Measurements from ENCODE around the gene ITSN2. TPM values are rescaled to one million over a fixed set of nuclear protein-coding genes. Genes with fewer than 3 reads are reported as not detected.

Gene ITSN2
- polyA plus RNA-seq, 3 donors, result 26.0 to 91.1 (median 40.4) TPM

- H3K27ac ChIP-seq (ENCODE audit: low read depth in 1 of 2, low read length in 2 of 2), result no peak overlapping the region
- no peaks in the 10 kb centered on the region for H3K4me1 ChIP-seq (ENCODE audit: control insufficient read depth in 1 of 2, insufficient read depth in 2 of 2, low read length in 2 of 2)
- H3K4me3 Mint-ChIP-seq, result no peak overlapping the region
- H3K79me2 ChIP-seq (ENCODE audit: insufficient read depth, low read length), result no peaks in the 10 kb centered on the region
- no peak for DNase-seq
- H3K9me3 ChIP-seq (replicated peaks in 1 of 2; ENCODE audit: control insufficient read depth in 1 of 2, insufficient read depth in 1 of 2, low read length in 2 of 2), result no peaks in the 10 kb centered on the region
- H2AFZ ChIP-seq (ENCODE audit: insufficient read depth, low read depth, low read length, poor library complexity, severe bottlenecking), result no peak overlapping the region
- TF ChIP-seq CTCF (IDR thresholded peaks at IDR 0.05), result no peak
- intact Hi-C loops (cut with micrococcal nuclease), result no loop called here
- no peaks in the 10 kb centered on the region for H3K27me3 ChIP-seq (ENCODE audit: control insufficient read depth in 2 of 2, insufficient read depth in 2 of 2, low read length in 2 of 2)
- no peaks in the 10 kb centered on the region for H3K36me3 ChIP-seq (replicated peaks in 1 of 2; ENCODE audit: control insufficient read depth in 1 of 2, insufficient read depth in 2 of 2, low read length in 2 of 2)
- no peak overlapping the region for H3K4me2 ChIP-seq (replicated peaks; ENCODE audit: extremely low read depth, low read length, poor library complexity, severe bottlenecking)
- peaks cover 0 to 9% (median 2%) of the 10 kb centered on the region in 3 donors for H3K27me3 Mint-ChIP-seq (ENCODE audit: low read depth in 3 of 3)
- no peaks in the 10 kb centered on the region for H4K20me1 ChIP-seq (ENCODE audit: insufficient read depth, low read length)
- no peak overlapping the region for H3K27ac Mint-ChIP-seq
- WGBS (ENCODE audit: insufficient coverage), result 80% methylated on average over 1 of the region's 4 CpGs
- H3K4me1 Mint-ChIP-seq, result no peaks in the 10 kb centered on the region
- no peak overlapping the region for H3K9ac ChIP-seq (ENCODE audit: insufficient read depth, low read length, poor library complexity, severe bottlenecking)
- no peaks in the 10 kb centered on the region for H3K36me3 Mint-ChIP-seq
- H3K9me3 Mint-ChIP-seq, result no peaks in the 10 kb centered on the region
- no peak overlapping the region for H3K4me3 ChIP-seq (replicated peaks in 1 of 3; ENCODE audit: low read depth in 2 of 3, low read length in 3 of 3)
Observed at GRCh38 chr2:24394998-24395397, 34.7 kb upstream of the ITSN2 start.

- TF ChIP-seq CTCF (IDR thresholded peaks at IDR 0.05), result no peak
- H3K27ac ChIP-seq (ENCODE audit: low read depth in 1 of 2, low read length in 2 of 2), result no peak overlapping the region
- H3K27me3 Mint-ChIP-seq (ENCODE audit: low read depth in 3 of 3), result peaks cover 0 to 9% (median 0%) of the 10 kb centered on the region in 3 donors
- no peak for DNase-seq
- H3K4me2 ChIP-seq (replicated peaks; ENCODE audit: extremely low read depth, low read length, poor library complexity, severe bottlenecking), result no peak overlapping the region
- no peaks in the 10 kb centered on the region for H3K79me2 ChIP-seq (ENCODE audit: insufficient read depth, low read length)
- no peaks in the 10 kb centered on the region for H3K4me1 Mint-ChIP-seq
- H3K9me3 Mint-ChIP-seq, result no peaks in the 10 kb centered on the region
- no peak overlapping the region for H2AFZ ChIP-seq (ENCODE audit: insufficient read depth, low read depth, low read length, poor library complexity, severe bottlenecking)
- H3K27ac Mint-ChIP-seq, result no peak overlapping the region
- no peaks in the 10 kb centered on the region for H3K27me3 ChIP-seq (ENCODE audit: control insufficient read depth in 2 of 2, insufficient read depth in 2 of 2, low read length in 2 of 2)
- H4K20me1 ChIP-seq (ENCODE audit: insufficient read depth, low read length), result no peaks in the 10 kb centered on the region
- 93% methylated on average over 5 of the region's 5 CpGs for WGBS (ENCODE audit: insufficient coverage)
- no peak overlapping the region for H3K4me3 ChIP-seq (replicated peaks in 1 of 3; ENCODE audit: low read depth in 2 of 3, low read length in 3 of 3)
- intact Hi-C loops (cut with micrococcal nuclease), result no loop called here
- H3K36me3 ChIP-seq (replicated peaks in 1 of 2; ENCODE audit: control insufficient read depth in 1 of 2, insufficient read depth in 2 of 2, low read length in 2 of 2), result no peaks in the 10 kb centered on the region
- H3K9me3 ChIP-seq (replicated peaks in 1 of 2; ENCODE audit: control insufficient read depth in 1 of 2, insufficient read depth in 1 of 2, low read length in 2 of 2), result no peaks in the 10 kb centered on the region
- H3K4me1 ChIP-seq (ENCODE audit: control insufficient read depth in 1 of 2, insufficient read depth in 2 of 2, low read length in 2 of 2), result no peaks in the 10 kb centered on the region
- no peaks in the 10 kb centered on the region for H3K36me3 Mint-ChIP-seq
- no peak overlapping the region for H3K9ac ChIP-seq (ENCODE audit: insufficient read depth, low read length, poor library complexity, severe bottlenecking)
- no peak overlapping the region for H3K4me3 Mint-ChIP-seq
Observed at GRCh38 chr2:24392542-24393059, 32.3 kb upstream of the ITSN2 start.
